Activated T-cell treated with anti-CD3 and anti-CD28 coated beads, Interleukin-2, amount 50 U/mL, for 4 hours (primary cell): ENCODE measurements around the gene DDX19B. TPM values are rescaled to one million over a fixed set of nuclear protein-coding genes. Genes with fewer than 3 reads are reported as not detected.
"Not testable (repeated sequence)": the region's sequence is repeated elsewhere in the genome, so short reads cannot be mapped to it uniquely, and the experiment has no call there.

Experiments
- ATAC-seq, 2 donors: fragments of 200-7000 bp; cut with Tn5 transposase; one replicate each; pipeline ENCODE4 v1.10.0; 2021
- DNase-seq: peaks from one replicate; pipeline ENCODE4 v3.0.0-alpha.2; 2020
- H3K27me3 Mint-ChIP-seq: one replicate; pipeline ENCODE4 v1.8.0; 2021; ENCODE audit warnings: low read depth, mixed read lengths
- H3K36me3 Mint-ChIP-seq: one replicate; pipeline ENCODE4 v1.8.0; 2022; ENCODE audit warnings: mixed read lengths; ENCODE audit not compliant: insufficient read depth
- H3K4me1 Mint-ChIP-seq: one replicate; pipeline ENCODE4 v1.8.0; 2021; ENCODE audit warnings: low read depth, mixed read lengths
- H3K4me3 Mint-ChIP-seq: one replicate; pipeline ENCODE4 v1.8.0; 2021; ENCODE audit warnings: mild to moderate bottlenecking, moderate library complexity, mixed read lengths
- H3K9me3 Mint-ChIP-seq: one replicate; pipeline ENCODE4 v1.8.0; 2021; ENCODE audit warnings: mixed read lengths
- total RNA-seq, 3 donors: library from RNA; stranded (reverse); gene quantifications; one replicate each; pipeline ENCODE4 v1.2.1, GENCODE V29; 2021

DDX19B gene
- total RNA-seq, 3 donors from 2014 or later, result 19.7 to 24.4 (median 21.8) TPM

- Mint-ChIP-seq H3K36me3 (peaks cover 14% of the 10 kb centered on the region), H3K4me3 (no peak overlapping the region), H3K27me3 (no peaks in the 10 kb centered on the region), H3K9me3 (peaks cover 10% of the 10 kb centered on the region), H3K4me1 (peaks cover 49% of the 10 kb centered on the region)
- DNase-seq, result no peak
- ATAC-seq, result no peak
Measured at GRCh38 chr16:70302745-70303144, 3.8 kb downstream of the DDX19B start.

GRCh38 chr16:70304892-70305448 is 6.0 kb downstream of the DDX19B start:
- Mint-ChIP-seq H3K9me3 (peaks cover 10% of the 10 kb centered on the region), H3K4me1 (peaks cover 35% of the 10 kb centered on the region), H3K36me3 (peaks cover 17% of the 10 kb centered on the region), H3K27me3 (no peaks in the 10 kb centered on the region), H3K4me3 (no peak overlapping the region)
- DNase-seq (no peak), ATAC-seq (no peak)

- DNase-seq (no peak), ATAC-seq (no peak)
- peaks cover 7% of the 10 kb centered on the region for H3K36me3 Mint-ChIP-seq
- no peaks in the 10 kb centered on the region for H3K27me3 Mint-ChIP-seq
- H3K9me3 Mint-ChIP-seq, result no peaks in the 10 kb centered on the region
- H3K4me3 Mint-ChIP-seq, result no peak overlapping the region
- H3K4me1 Mint-ChIP-seq, result peaks cover 19% of the 10 kb centered on the region
Measured at GRCh38 chr16:70306880-70307279, 7.9 kb downstream of the DDX19B start.

- not testable (repeated sequence) for H3K9me3 Mint-ChIP-seq, H3K4me3 Mint-ChIP-seq, DNase-seq, ATAC-seq, H3K27me3 Mint-ChIP-seq, H3K36me3 Mint-ChIP-seq
- H3K4me1 Mint-ChIP-seq, result peaks cover 13% of the 10 kb centered on the region
Measured at GRCh38 chr16:70307726-70308125, 8.7 kb downstream of the DDX19B start.

- H3K4me3 Mint-ChIP-seq, result no peak overlapping the region
- DNase-seq (no peak), ATAC-seq (no peak)
- H3K27me3 Mint-ChIP-seq, result no peaks in the 10 kb centered on the region
- peaks cover 6% of the 10 kb centered on the region for H3K36me3 Mint-ChIP-seq
- no peaks in the 10 kb centered on the region for H3K9me3 Mint-ChIP-seq
- no peaks in the 10 kb centered on the region for H3K4me1 Mint-ChIP-seq
Measured at GRCh38 chr16:70320121-70320520, 21.1 kb downstream of the DDX19B start.

GRCh38 chr16:70324998-70325747 is 26.2 kb downstream of the DDX19B start:
- H3K36me3 Mint-ChIP-seq, result peaks cover 16% of the 10 kb centered on the region
- H3K9me3 Mint-ChIP-seq, result no peaks in the 10 kb centered on the region
- ATAC-seq (no peak), DNase-seq (no peak)
- no peaks in the 10 kb centered on the region for H3K4me1 Mint-ChIP-seq
- H3K4me3 Mint-ChIP-seq, result no peak overlapping the region
- no peaks in the 10 kb centered on the region for H3K27me3 Mint-ChIP-seq

- peaks cover 16% of the 10 kb centered on the region for H3K36me3 Mint-ChIP-seq
- no peak overlapping the region for H3K4me3 Mint-ChIP-seq
- no peak for DNase-seq
- H3K27me3 Mint-ChIP-seq, result no peaks in the 10 kb centered on the region
- ATAC-seq, result no peak
- no peaks in the 10 kb centered on the region for H3K9me3 Mint-ChIP-seq
- no peaks in the 10 kb centered on the region for H3K4me1 Mint-ChIP-seq
Measured at GRCh38 chr16:70331091-70331490, 32.1 kb downstream of the DDX19B start.

GRCh38 chr16:70331588-70332358 is 32.8 kb downstream of the DDX19B start:
- DNase-seq (peak; percentile 13), ATAC-seq (no peak)
- no peak overlapping the region for H3K4me3 Mint-ChIP-seq
- peaks cover 15% of the 10 kb centered on the region for H3K36me3 Mint-ChIP-seq
- no peaks in the 10 kb centered on the region for H3K27me3 Mint-ChIP-seq
- no peaks in the 10 kb centered on the region for H3K4me1 Mint-ChIP-seq
- no peaks in the 10 kb centered on the region for H3K9me3 Mint-ChIP-seq

GRCh38 chr16:70332728-70333127 is 33.7 kb downstream of the DDX19B start:
- not testable (repeated sequence) for DNase-seq, H3K4me1 Mint-ChIP-seq, H3K4me3 Mint-ChIP-seq, H3K9me3 Mint-ChIP-seq, ATAC-seq, H3K27me3 Mint-ChIP-seq
- peaks cover 15% of the 10 kb centered on the region for H3K36me3 Mint-ChIP-seq

- no peaks in the 10 kb centered on the region for H3K4me1 Mint-ChIP-seq
- ATAC-seq, result no peak
Measured at GRCh38 chr16:70337814-70338213, 38.8 kb downstream of the DDX19B start.

GRCh38 chr16:70341600-70341999 is 42.6 kb downstream of the DDX19B start:
- ATAC-seq, result no peak
- no peaks in the 10 kb centered on the region for H3K9me3 Mint-ChIP-seq

More at GRCh38 chr16:70337814-70338213, 38.8 kb downstream of the DDX19B start:
- Mint-ChIP-seq H3K4me3 (no peak overlapping the region), H3K9me3 (no peaks in the 10 kb centered on the region), H3K27me3 (no peaks in the 10 kb centered on the region), H3K36me3 (peaks cover 10% of the 10 kb centered on the region)
- no peak for DNase-seq

GRCh38 chr16:70342016-70342415 is 43.0 kb downstream of the DDX19B start:
- Mint-ChIP-seq H3K4me1 (peaks cover 4% of the 10 kb centered on the region), H3K4me3 (no peak overlapping the region), H3K27me3 (no peaks in the 10 kb centered on the region), H3K36me3 (no peaks in the 10 kb centered on the region), H3K9me3 (no peaks in the 10 kb centered on the region)
- DNase-seq, result no peak
- no peak for ATAC-seq

More at GRCh38 chr16:70341600-70341999, 42.6 kb downstream of the DDX19B start:
- no peaks in the 10 kb centered on the region for H3K27me3 Mint-ChIP-seq
- DNase-seq, result no peak
- H3K4me3 Mint-ChIP-seq, result no peak overlapping the region
- no peaks in the 10 kb centered on the region for H3K36me3 Mint-ChIP-seq
- peaks cover 4% of the 10 kb centered on the region for H3K4me1 Mint-ChIP-seq

- H3K4me3 Mint-ChIP-seq, result peak overlapping the region; percentile 98
Measured at GRCh38 chr16:70345840-70346239, 46.9 kb downstream of the DDX19B start.

GRCh38 chr16:70348991-70349390 is 50.0 kb downstream of the DDX19B start:
- H3K9me3 Mint-ChIP-seq, result no peaks in the 10 kb centered on the region
- peaks cover 33% of the 10 kb centered on the region for H3K4me1 Mint-ChIP-seq
- no peak overlapping the region for H3K4me3 Mint-ChIP-seq
- ATAC-seq, result no peak
- no peaks in the 10 kb centered on the region for H3K27me3 Mint-ChIP-seq
- no peak for DNase-seq
- peaks cover 10% of the 10 kb centered on the region for H3K36me3 Mint-ChIP-seq

More at GRCh38 chr16:70345840-70346239, 46.9 kb downstream of the DDX19B start:
- peaks cover 6% of the 10 kb centered on the region for H3K36me3 Mint-ChIP-seq
- DNase-seq (no peak), ATAC-seq (no peak)
- H3K9me3 Mint-ChIP-seq, result no peaks in the 10 kb centered on the region
- H3K4me1 Mint-ChIP-seq, result peaks cover 32% of the 10 kb centered on the region
- no peaks in the 10 kb centered on the region for H3K27me3 Mint-ChIP-seq
